OCI-LY7 (cell line): ENCODE results near the gene LRRC7. TPM values are rescaled to one million over a fixed set of nuclear protein-coding genes. Genes with fewer than 3 reads are reported as not detected.

Experiments used
- BruUV-seq: library from RNA; stranded (reverse); fragments of 400-500 nt; replicated peaks from 2 replicates; lab custom pipeline; 2021; lab: Mats Ljungman, UMichigan
- CTCF ChIA-PET: fragments of 300-600 bp; sonication (Branson Sonifier 250); formaldehyde crosslinking; loops from one replicate; lab custom pipeline; 2022; ENCODE audit warnings: antibody characterized with exemption; ENCODE audit not compliant: unreplicated experiment; lab: Charles Lee
- POLR2A ChIA-PET: fragments of 300-600 bp; sonication (Branson Sonifier 250); formaldehyde crosslinking; loops from one replicate; lab custom pipeline; 2022; ENCODE audit warnings: antibody characterized with exemption; lab: Charles Lee
- DNase-seq: peaks from one replicate; pipeline ENCODE4 v3.0.0-alpha.2; 2015; ENCODE audit warnings: low spot score
- H2AFZ ChIP-seq: fragments of 200-600 bp; sonication (generic), shearing (Covaris generic); 2 replicates; pipeline ENCODE4 v1.6.1; 2014; ENCODE audit warnings: mild to moderate bottlenecking, antibody characterized with exemption, low read length, moderate library complexity
- H3K27ac ChIP-seq: fragments of 200-600 bp; sonication (generic); 2 replicates; pipeline ENCODE4 v1.5.1; 2014; ENCODE audit warnings: mixed run types, low read depth, mild to moderate bottlenecking, moderate library complexity, low read length, inconsistent platforms; ENCODE audit not compliant: poor library complexity, severe bottlenecking
- H3K36me3 ChIP-seq: fragments of 200-600 bp; sonication (generic); 2 replicates; pipeline ENCODE4 v1.6.1; 2014; ENCODE audit warnings: mild to moderate bottlenecking, antibody characterized with exemption, low read length, moderate library complexity, mixed read lengths; ENCODE audit not compliant: insufficient read depth
- H3K4me1 ChIP-seq: fragments of 200-600 bp; sonication (generic); 2 replicates; pipeline ENCODE4 v1.5.1; 2014; ENCODE audit warnings: mild to moderate bottlenecking, low read length; ENCODE audit not compliant: insufficient read depth, poor library complexity, severe bottlenecking
- H3K4me2 ChIP-seq: fragments of 200-600 bp; sonication (generic); 2 replicates; pipeline ENCODE4 v1.6.1; 2014; ENCODE audit warnings: mild to moderate bottlenecking, low read length
- H3K4me3 ChIP-seq: fragments of 200-600 bp; sonication (generic); 2 replicates; pipeline ENCODE4 v1.5.1; 2014; ENCODE audit warnings: mild to moderate bottlenecking, low read depth, low read length; ENCODE audit not compliant: poor library complexity, severe bottlenecking
- H3K79me2 ChIP-seq: fragments of 200-600 bp; sonication (generic); 2 replicates; pipeline ENCODE4 v1.6.1; 2016; ENCODE audit warnings: low read depth, mild to moderate bottlenecking, low read length, moderate library complexity, mixed read lengths; ENCODE audit not compliant: insufficient read depth
- H3K9me2 ChIP-seq: fragments of 200-600 bp; sonication (generic); 2 replicates; pipeline ENCODE4 v1.6.1; 2016; ENCODE audit warnings: mild to moderate bottlenecking, low read length, mixed read lengths; ENCODE audit not compliant: insufficient read depth
- H3K9me3 ChIP-seq: fragments of 200-600 bp; sonication (generic); 2 replicates; pipeline ENCODE4 v1.6.1; 2014; ENCODE audit warnings: mild to moderate bottlenecking, mixed run types, low read length, mixed read lengths
- H4K20me1 ChIP-seq: fragments of 200-600 bp; sonication (generic); 2 replicates; pipeline ENCODE4 v1.6.1; 2014; ENCODE audit warnings: mild to moderate bottlenecking, antibody characterized with exemption, low read length, moderate library complexity, mixed read lengths; ENCODE audit not compliant: insufficient read depth
- EZH2phosphoT487 ChIP-seq: fragments of 200-600 bp; sonication (generic); IDR thresholded peaks from 2 replicates; pipeline ENCODE4 v1.6.1; 2018; ENCODE audit warnings: low read depth, borderline replicate concordance, mild to moderate bottlenecking, mixed run types, antibody characterized with exemption, low read length, moderate library complexity, mixed read lengths
- intact Hi-C: fragments of 100-400 bp; cut with micrococcal nuclease; formaldehyde crosslinking; loops from one replicate; pipeline ENCODE4 v1.10.0; 2022; ENCODE audit not compliant: unreplicated experiment
- total RNA-seq, 2 experiments: library from RNA; depleted of rRNA in 1 of 2; stranded (reverse); fragments of >200 nt in 1 of 2; shearing (Covaris generic) in 1 of 2; gene quantifications; 2 replicates each; pipeline ENCODE4 v1.2.3, GENCODE V29; 2014 to 2022
- TF ChIP-seq, protein P1 (sequence below): fragments of 200-600 bp; sonication (generic); conservative IDR thresholded peaks from 2 replicates; pipeline ENCODE4 v1.5.1; 2014; ENCODE audit warnings: mild to moderate bottlenecking, antibody characterized with exemption, low read length, moderate library complexity, mixed read lengths

Gene LRRC7
- total RNA-seq, 2 experiments from 2014 or later: not detected

DNA sequence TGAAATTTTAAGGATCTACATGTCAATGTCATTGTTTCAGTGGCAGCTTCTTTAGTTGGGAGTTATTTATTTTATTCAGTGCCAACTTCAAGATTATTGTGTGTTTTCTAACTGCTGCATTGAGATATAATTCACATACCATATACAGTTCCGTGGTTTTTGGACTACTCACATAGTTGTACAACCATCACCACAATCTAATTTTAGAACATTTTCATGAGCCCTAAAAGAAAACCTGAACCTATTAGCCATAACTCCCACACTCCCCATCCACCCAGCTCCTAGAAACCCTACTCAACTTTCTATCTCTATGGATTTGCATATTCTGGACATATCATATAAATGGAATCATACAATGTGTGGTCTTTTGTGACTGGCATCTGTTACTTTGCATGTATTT is 417.7 kb downstream of the LRRC7 start:
- Histone ChIP-seq H4K20me1 (no peaks in the 10 kb centered on the region), H3K9me3 (no peaks in the 10 kb centered on the region), H3K4me2 (no peak overlapping the region), H3K36me3 (no peaks in the 10 kb centered on the region), H3K27ac (no peak overlapping the region), H3K9me2 (no peaks in the 10 kb centered on the region), H3K4me1 (no peaks in the 10 kb centered on the region), H2AFZ (no peak overlapping the region), H3K79me2 (no peaks in the 10 kb centered on the region), H3K4me3 (no peak overlapping the region)
- no peak for TF ChIP-seq EZH2phosphoT487
- TF ChIP-seq, protein P1, sequence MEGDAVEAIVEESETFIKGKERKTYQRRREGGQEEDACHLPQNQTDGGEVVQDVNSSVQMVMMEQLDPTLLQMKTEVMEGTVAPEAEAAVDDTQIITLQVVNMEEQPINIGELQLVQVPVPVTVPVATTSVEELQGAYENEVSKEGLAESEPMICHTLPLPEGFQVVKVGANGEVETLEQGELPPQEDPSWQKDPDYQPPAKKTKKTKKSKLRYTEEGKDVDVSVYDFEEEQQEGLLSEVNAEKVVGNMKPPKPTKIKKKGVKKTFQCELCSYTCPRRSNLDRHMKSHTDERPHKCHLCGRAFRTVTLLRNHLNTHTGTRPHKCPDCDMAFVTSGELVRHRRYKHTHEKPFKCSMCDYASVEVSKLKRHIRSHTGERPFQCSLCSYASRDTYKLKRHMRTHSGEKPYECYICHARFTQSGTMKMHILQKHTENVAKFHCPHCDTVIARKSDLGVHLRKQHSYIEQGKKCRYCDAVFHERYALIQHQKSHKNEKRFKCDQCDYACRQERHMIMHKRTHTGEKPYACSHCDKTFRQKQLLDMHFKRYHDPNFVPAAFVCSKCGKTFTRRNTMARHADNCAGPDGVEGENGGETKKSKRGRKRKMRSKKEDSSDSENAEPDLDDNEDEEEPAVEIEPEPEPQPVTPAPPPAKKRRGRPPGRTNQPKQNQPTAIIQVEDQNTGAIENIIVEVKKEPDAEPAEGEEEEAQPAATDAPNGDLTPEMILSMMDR: no peak
- ChIA-PET CTCF (no interaction called here), POLR2A (no interaction called here)
- intact Hi-C loops: no loop called here
- no TSS peak for BruUV-seq
- DNase-seq: no peak

- no peaks in the 10 kb centered on the region for H3K9me2 ChIP-seq
- H4K20me1 ChIP-seq: no peaks in the 10 kb centered on the region
- no peak overlapping the region for H3K27ac ChIP-seq
- H3K4me3 ChIP-seq: no peak overlapping the region
- no peaks in the 10 kb centered on the region for H3K9me3 ChIP-seq
- H2AFZ ChIP-seq: no peak overlapping the region
- ChIA-PET POLR2A (no interaction called here), CTCF (no interaction called here)
- H3K4me1 ChIP-seq: no peaks in the 10 kb centered on the region
- TF ChIP-seq, protein P1: no peak
- no peak for TF ChIP-seq EZH2phosphoT487
- no peaks in the 10 kb centered on the region for H3K36me3 ChIP-seq
- H3K79me2 ChIP-seq: no peaks in the 10 kb centered on the region
- H3K4me2 ChIP-seq: no peak overlapping the region
- BruUV-seq: no TSS peak
- DNase-seq: no peak
- intact Hi-C loops: no loop called here
These were observed 418.2 kb downstream of the LRRC7 start for GRCh38 chr1:69985901-69986439.

DNA sequence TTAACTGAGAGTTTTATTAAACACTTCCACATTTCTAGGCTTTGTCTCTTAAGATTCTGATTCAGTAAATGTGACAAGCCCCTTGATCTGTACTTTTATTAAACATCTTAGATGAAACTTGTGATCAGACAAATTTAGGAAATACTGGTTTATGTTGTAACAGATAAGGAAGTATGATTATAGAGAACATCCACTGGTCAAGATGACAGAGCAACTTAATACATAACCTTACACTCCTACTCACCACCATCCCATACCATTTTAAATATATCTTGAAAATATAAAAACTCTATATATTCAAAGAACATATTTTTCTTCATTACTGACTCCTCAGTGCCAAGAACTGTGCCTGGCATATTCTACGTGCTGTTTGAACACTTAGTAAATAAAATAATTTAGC is 420.2 kb downstream of the LRRC7 start:
- Histone ChIP-seq H3K4me2 (no peak overlapping the region), H3K9me2 (no peaks in the 10 kb centered on the region), H2AFZ (no peak overlapping the region), H3K36me3 (no peaks in the 10 kb centered on the region), H4K20me1 (no peaks in the 10 kb centered on the region), H3K79me2 (no peaks in the 10 kb centered on the region), H3K4me3 (no peak overlapping the region), H3K27ac (no peak overlapping the region), H3K4me1 (no peaks in the 10 kb centered on the region), H3K9me3 (no peaks in the 10 kb centered on the region)
- BruUV-seq: no TSS peak
- intact Hi-C loops: no loop called here
- TF ChIP-seq, protein P1: no peak
- TF ChIP-seq EZH2phosphoT487: no peak
- CTCF ChIA-PET: no interaction called here
- POLR2A ChIA-PET: no interaction called here
- DNase-seq: no peak
